ENCODE results near the gene PRPF40B.

DNA sequence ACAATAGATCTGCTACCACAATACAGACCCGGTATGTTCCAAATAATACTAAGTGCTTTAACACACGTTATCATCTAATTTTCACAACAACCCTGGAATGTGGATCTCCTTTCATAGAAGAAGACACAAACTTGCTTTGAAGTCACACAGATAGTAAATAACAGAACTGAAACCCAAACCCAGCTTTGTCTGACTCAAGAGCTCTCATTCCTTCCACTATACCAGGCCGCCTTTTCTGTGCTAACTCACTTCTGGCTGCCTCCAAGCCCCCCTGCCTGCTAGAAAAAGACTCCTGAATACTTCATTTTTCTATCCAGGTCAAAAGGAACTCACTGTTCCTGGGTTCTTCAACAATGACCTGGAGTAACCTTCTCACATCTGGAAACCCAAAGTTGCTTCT lies 37.8 kb downstream of the PRPF40B start:
- TF ChIP-seq, protein P1, sequence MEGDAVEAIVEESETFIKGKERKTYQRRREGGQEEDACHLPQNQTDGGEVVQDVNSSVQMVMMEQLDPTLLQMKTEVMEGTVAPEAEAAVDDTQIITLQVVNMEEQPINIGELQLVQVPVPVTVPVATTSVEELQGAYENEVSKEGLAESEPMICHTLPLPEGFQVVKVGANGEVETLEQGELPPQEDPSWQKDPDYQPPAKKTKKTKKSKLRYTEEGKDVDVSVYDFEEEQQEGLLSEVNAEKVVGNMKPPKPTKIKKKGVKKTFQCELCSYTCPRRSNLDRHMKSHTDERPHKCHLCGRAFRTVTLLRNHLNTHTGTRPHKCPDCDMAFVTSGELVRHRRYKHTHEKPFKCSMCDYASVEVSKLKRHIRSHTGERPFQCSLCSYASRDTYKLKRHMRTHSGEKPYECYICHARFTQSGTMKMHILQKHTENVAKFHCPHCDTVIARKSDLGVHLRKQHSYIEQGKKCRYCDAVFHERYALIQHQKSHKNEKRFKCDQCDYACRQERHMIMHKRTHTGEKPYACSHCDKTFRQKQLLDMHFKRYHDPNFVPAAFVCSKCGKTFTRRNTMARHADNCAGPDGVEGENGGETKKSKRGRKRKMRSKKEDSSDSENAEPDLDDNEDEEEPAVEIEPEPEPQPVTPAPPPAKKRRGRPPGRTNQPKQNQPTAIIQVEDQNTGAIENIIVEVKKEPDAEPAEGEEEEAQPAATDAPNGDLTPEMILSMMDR (IDR thresholded peaks at IDR 0.05; ENCODE audit: poor library complexity), result no peak
- no peak for TF ChIP-seq EZH2phosphoT487 (IDR thresholded peaks at IDR 0.05; ENCODE audit: low read depth, severe bottlenecking, unreplicated experiment)
